IMR-90 (cell line): Measurements from ENCODE around the gene B3GLCT. TPM values are rescaled to one million over a fixed set of nuclear protein-coding genes. Genes with fewer than 3 reads are reported as not detected.

Experiments
- ATAC-seq: fragments of 200-7000 bp; cut with Tn5 transposase; 2 replicates; pipeline ENCODE4 v1.9.1; 2020; ENCODE audit warnings: low read depth, mild to moderate bottlenecking, moderate library complexity
- BruUV-seq: library from RNA; stranded (reverse); fragments of 400-500 nt; replicated peaks from 2 replicates; lab custom pipeline; 2021; lab: Mats Ljungman, UMichigan
- CTCF ChIA-PET: fragments of 300-600 bp; formaldehyde crosslinking; extraction: SDS; loops from one replicate; lab custom pipeline; 2021; ENCODE audit warnings: antibody characterized with exemption; lab: Yijun Ruan, JAX
- POLR2A ChIA-PET: fragments of 300-600 bp; sonication (Branson Sonifier 250); formaldehyde crosslinking; loops from one replicate; lab custom pipeline; 2022; ENCODE audit warnings: antibody characterized with exemption; ENCODE audit not compliant: unreplicated experiment; lab: Charles Lee
- DNase-seq: peaks from one replicate; pipeline ENCODE4 v3.0.0; 2013
- H2AFZ ChIP-seq: replicated peaks from 2 replicates; pipeline ENCODE3; 2013; ENCODE audit warnings: low read length, mild to moderate bottlenecking; ENCODE audit not compliant: poor library complexity
- H2AK5ac ChIP-seq: 2 replicates; pipeline ENCODE4 v1.6.1; 2013; ENCODE audit warnings: low read depth, low read length, inconsistent platforms
- H2AK9ac ChIP-seq: replicated peaks from 2 replicates; pipeline ENCODE3; 2013; ENCODE audit warnings: mild to moderate bottlenecking, low read depth, low read length, moderate library complexity; ENCODE audit not compliant: poor library complexity
- H2BK120ac ChIP-seq: 2 replicates; pipeline ENCODE4 v1.6.1; 2013; ENCODE audit warnings: low read depth, low read length, inconsistent platforms
- H2BK15ac ChIP-seq: 3 replicates; pipeline ENCODE4 v1.6.1; 2013; ENCODE audit warnings: low read depth, low read length, inconsistent platforms
- H2BK20ac ChIP-seq: 2 replicates; pipeline ENCODE4 v1.6.1; 2013; ENCODE audit warnings: low read depth, mild to moderate bottlenecking, inconsistent platforms, low read length, moderate library complexity
- H2BK5ac ChIP-seq: 2 replicates; pipeline ENCODE4 v1.6.1; 2013; ENCODE audit warnings: mild to moderate bottlenecking, low read depth, low read length, inconsistent platforms; ENCODE audit not compliant: poor library complexity, severe bottlenecking
- H3K14ac ChIP-seq: replicated peaks from 2 replicates; pipeline ENCODE4 v1.6.1; 2013; ENCODE audit warnings: low read depth, low read length, inconsistent platforms
- H3K18ac ChIP-seq: 2 replicates; pipeline ENCODE4 v1.6.1; 2013; ENCODE audit warnings: low read depth, low read length, control low read depth
- H3K23ac ChIP-seq: 2 replicates; pipeline ENCODE4 v1.6.1; 2013; ENCODE audit warnings: low read depth, low read length, inconsistent platforms
- H3K27ac ChIP-seq: 2 replicates; pipeline ENCODE4 v1.5.1; 2013; ENCODE audit warnings: mild to moderate bottlenecking, control low read depth, low read length; ENCODE audit not compliant: insufficient read depth
- H3K27me3 ChIP-seq: 2 replicates; pipeline ENCODE4 v1.6.1; 2013; ENCODE audit warnings: low read length; ENCODE audit not compliant: control insufficient read depth, insufficient read depth
- H3K36me3 ChIP-seq: 2 replicates; pipeline ENCODE4 v1.6.1; 2013; ENCODE audit warnings: low read length, mixed read lengths; ENCODE audit not compliant: control insufficient read depth, insufficient read depth
- H3K4ac ChIP-seq: 2 replicates; pipeline ENCODE4 v1.6.1; 2013; ENCODE audit warnings: low read depth, low read length, inconsistent platforms
- H3K4me1 ChIP-seq: 2 replicates; pipeline ENCODE4 v1.6.1; 2013; ENCODE audit warnings: low read length, mixed read lengths; ENCODE audit not compliant: control insufficient read depth, insufficient read depth
- H3K4me2 ChIP-seq: 2 replicates; pipeline ENCODE4 v1.6.1; 2013; ENCODE audit warnings: low read depth, mild to moderate bottlenecking, control low read depth, low read length, moderate library complexity
- H3K4me3 ChIP-seq: 2 replicates; pipeline ENCODE4 v1.5.1; 2013; ENCODE audit warnings: low read depth, mild to moderate bottlenecking, control low read depth, low read length, moderate library complexity; ENCODE audit not compliant: insufficient read depth
- H3K56ac ChIP-seq: 2 replicates; pipeline ENCODE4 v1.6.1; 2013; ENCODE audit warnings: low read length, inconsistent platforms; ENCODE audit not compliant: insufficient read depth; ENCODE audit errors: extremely low read depth
- H3K79me1 ChIP-seq, 2 experiments: 2 replicates each; pipeline ENCODE4 v1.6.1; 2013; ENCODE audit warnings: low read length in 2 of 2, inconsistent platforms in 1 of 2, low read depth in 1 of 2
- H3K9ac ChIP-seq: 2 replicates; pipeline ENCODE4 v1.6.1; 2013; ENCODE audit warnings: low read depth, low read length, control low read depth
- H3K9me1 ChIP-seq: 2 replicates; pipeline ENCODE4 v1.6.1; 2013; ENCODE audit warnings: low read length, inconsistent platforms; ENCODE audit not compliant: insufficient read depth
- H3K9me3 ChIP-seq: 2 replicates; pipeline ENCODE4 v1.6.1; 2013; ENCODE audit warnings: low read length; ENCODE audit not compliant: control insufficient read depth, insufficient read depth
- H4K20me1 ChIP-seq: 2 replicates; pipeline ENCODE4 v1.6.1; 2013; ENCODE audit warnings: low read length, inconsistent platforms; ENCODE audit not compliant: insufficient read depth
- H4K5ac ChIP-seq: 2 replicates; pipeline ENCODE4 v1.6.1; 2013; ENCODE audit warnings: mild to moderate bottlenecking, low read depth, low read length, control low read depth
- H4K8ac ChIP-seq, 2 experiments: 2 replicates each; pipeline ENCODE4 v1.6.1; 2013; ENCODE audit warnings: low read depth in 2 of 2, low read length in 2 of 2, control low read depth in 1 of 2, inconsistent platforms in 1 of 2
- H4K91ac ChIP-seq: 2 replicates; pipeline ENCODE4 v1.6.1; 2013; ENCODE audit warnings: low read depth, low read length, inconsistent platforms; ENCODE audit not compliant: insufficient read depth
- MAFK ChIP-seq: IDR thresholded peaks from 2 replicates; pipeline ENCODE4 v1.6.1; 2012; ENCODE audit warnings: low read depth, low read length, improper control_type of control experiment
- WGBS, 2 experiments: methylation state at CpG; one replicate each; pipeline versions ENCODE4 v1.1.5 to v1.1.7; 2013; ENCODE audit warnings: missing lambda C conversion rate in 2 of 2; ENCODE audit not compliant: insufficient read length in 1 of 2; ENCODE audit errors: extremely low coverage in 2 of 2; 5-methylcytosine and 5-hydroxymethylcytosine counted together
- dilution Hi-C: fragments of 300-500 bp; cut with HindIII; formaldehyde crosslinking; loops from one replicate; pipeline ENCODE4 v1.14.3; 2018; ENCODE audit warnings: low sequenced_read_pairs; ENCODE audit not compliant: unreplicated experiment
- in situ Hi-C: fragments of 300-500 bp; cut with MboI; formaldehyde crosslinking; loops from 3 replicates; pipeline ENCODE4 v1.14.3; 2019; ENCODE audit warnings: low sequenced_read_pairs, inconsistent platforms, mixed read lengths
- intact Hi-C: fragments of 100-400 bp; cut with micrococcal nuclease; formaldehyde crosslinking; loops from 2 replicates; pipeline ENCODE4 v1.10.0; 2022
- polyA plus RNA-seq, 3 experiments: library from polyadenylated mRNA; depleted of rRNA; stranded (reverse); fragments of >200 nt; gene quantifications; 2 replicates each; pipeline ENCODE4 v1.2.3, GENCODE V29; 2012; ENCODE audit warnings: low replicate concordance in 1 of 3
- total RNA-seq: library from RNA; depleted of rRNA; stranded (reverse); fragments of >200 nt; gene quantifications from 2 replicates; pipeline ENCODE4 v1.2.3, GENCODE V29; 2012

Gene B3GLCT
- total and polyA plus RNA-seq, 2 of the 4 experiments (the other 2 are of a cell fraction) = 2.0 to 4.5 TPM

DNA sequence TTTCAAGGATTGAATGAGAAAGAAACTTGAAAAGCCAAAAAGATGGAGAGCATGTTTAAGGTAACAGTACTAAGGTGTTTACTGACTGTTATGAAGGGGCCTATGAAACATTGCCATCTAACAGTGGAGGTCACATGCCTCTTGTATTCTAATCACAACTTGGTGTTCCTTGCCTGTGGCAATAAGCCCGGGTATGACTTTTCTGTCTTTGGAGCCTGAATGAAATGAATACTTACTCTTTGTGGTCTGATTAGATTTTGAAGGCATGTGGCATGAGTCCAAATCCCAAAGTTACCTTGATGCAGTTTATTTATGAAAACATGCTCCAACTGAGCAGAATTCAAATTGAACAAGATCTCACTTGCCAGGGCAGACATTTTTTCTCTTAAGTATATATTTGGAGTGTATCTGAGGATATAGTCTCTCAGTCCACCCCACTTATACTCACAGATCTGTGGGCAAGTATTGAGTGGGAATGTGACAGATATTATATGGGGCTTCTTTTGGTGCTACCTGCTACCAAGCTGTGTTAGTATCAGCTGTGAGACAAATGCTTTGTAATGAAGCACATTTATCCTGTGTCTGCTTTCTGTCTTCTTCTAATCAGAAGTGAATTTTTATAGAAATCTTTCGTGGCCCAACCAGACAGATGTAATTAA, 67.5 kb downstream of the B3GLCT start:
- no peak overlapping the region for H3K23ac ChIP-seq
- POLR2A ChIA-PET = no interaction called here
- H3K4ac ChIP-seq = no peak overlapping the region
- H4K91ac ChIP-seq = no peak overlapping the region
- H3K18ac ChIP-seq = no peak overlapping the region
- H3K27me3 ChIP-seq = no peaks in the 10 kb centered on the region
- no peak overlapping the region for H4K5ac ChIP-seq
- TF ChIP-seq MAFK = no peak
- ATAC-seq = no peak
- no peaks in the 10 kb centered on the region for H3K79me1 ChIP-seq
- H3K56ac ChIP-seq = no peak overlapping the region
- H4K20me1 ChIP-seq = no peaks in the 10 kb centered on the region
- H3K9me1 ChIP-seq = no peaks in the 10 kb centered on the region
- no CpG with 5 or more reads among the region's 2 CpGs for WGBS, 2 experiments
- no peak overlapping the region for H3K4me3 ChIP-seq
- H2BK5ac ChIP-seq = no peak overlapping the region
- in situ Hi-C loops = no loop called here
- H2BK15ac ChIP-seq = no peak overlapping the region
- no peaks in the 10 kb centered on the region for H3K9me3 ChIP-seq
- no peak overlapping the region for H3K27ac ChIP-seq
- no peak overlapping the region for H2AFZ ChIP-seq
- H3K9ac ChIP-seq = no peak overlapping the region
- no TSS peak for BruUV-seq
- no peak overlapping the region for H3K14ac ChIP-seq
- CTCF ChIA-PET = no interaction called here
- DNase-seq = no peak
- no peak overlapping the region for H3K4me2 ChIP-seq
- H2AK5ac ChIP-seq = no peak overlapping the region
- H4K8ac ChIP-seq = no peak overlapping the region
- H3K4me1 ChIP-seq = no peaks in the 10 kb centered on the region
- no peak overlapping the region for H2BK20ac ChIP-seq
- no peak overlapping the region for H2AK9ac ChIP-seq
- dilution Hi-C loops = no loop called here
- H2BK120ac ChIP-seq = no peak overlapping the region
- no peaks in the 10 kb centered on the region for H3K36me3 ChIP-seq
- intact Hi-C loops = no loop called here
